Activated CD4-positive, alpha-beta T cell treated with anti-CD3 and anti-CD28 coated beads, Interleukin-2, amount 10 ng/mL, durations not matched to agents 7 days and 5 days (primary cell): ENCODE results near the gene TMEM52B. TPM values are rescaled to one million over a fixed set of nuclear protein-coding genes. Genes with fewer than 3 reads are reported as not detected.

Experiments used
- CTCF ChIA-PET: fragments of 350-600 bp; sonication (Branson Sonifier 250); formaldehyde crosslinking; loops from one replicate; lab custom pipeline; 2021; ENCODE audit warnings: antibody characterized with exemption; lab: Charles Lee
- POLR2A ChIA-PET: fragments of 350-600 bp; sonication (Branson Sonifier 250); formaldehyde crosslinking; loops from one replicate; lab custom pipeline; 2021; ENCODE audit warnings: antibody characterized with exemption; lab: Charles Lee
- DNase-seq: peaks from one replicate; pipeline ENCODE4 v3.0.0-alpha.2; 2020
- H3K27ac Mint-ChIP-seq: one replicate; pipeline ENCODE4 v1.8.0; 2021; ENCODE audit warnings: mild to moderate bottlenecking, moderate library complexity, mixed read lengths
- H3K27me3 Mint-ChIP-seq: one replicate; pipeline ENCODE4 v1.8.0; 2021; ENCODE audit warnings: mixed read lengths
- H3K36me3 Mint-ChIP-seq: one replicate; pipeline ENCODE4 v1.8.0; 2021; ENCODE audit warnings: low read depth, mixed read lengths
- H3K4me1 Mint-ChIP-seq: one replicate; pipeline ENCODE4 v1.8.0; 2021; ENCODE audit warnings: mixed read lengths
- H3K4me3 Mint-ChIP-seq: one replicate; pipeline ENCODE4 v1.8.0; 2021; ENCODE audit warnings: mild to moderate bottlenecking, moderate library complexity, mixed read lengths
- H3K9me3 Mint-ChIP-seq: one replicate; pipeline ENCODE4 v1.8.0; 2021; ENCODE audit warnings: mixed read lengths
- total RNA-seq, 2 experiments: library from RNA; stranded (reverse); gene quantifications; one replicate each; pipeline ENCODE4 v1.2.3, GENCODE V29; 2021

TMEM52B gene
- total RNA-seq, 2 experiments from 2014 or later, result not detected

DNA sequence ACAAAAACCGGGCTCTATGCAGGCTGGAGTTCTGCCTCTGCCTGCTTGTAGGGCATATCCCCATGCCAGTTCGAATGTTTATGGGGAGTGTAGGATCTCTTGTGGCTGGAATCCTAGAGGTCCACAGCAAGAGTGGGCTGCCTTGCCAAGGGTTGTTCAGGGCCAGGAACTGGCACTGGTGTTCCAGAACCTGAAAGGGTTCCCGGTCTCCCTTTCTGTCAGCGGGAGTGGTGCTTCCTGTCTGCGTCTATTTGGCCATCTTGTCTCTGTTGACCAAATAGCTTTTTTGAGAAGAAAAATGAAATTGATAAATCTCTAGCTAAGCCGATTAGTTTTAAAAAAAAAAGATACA is 24.7 kb upstream of the TMEM52B start:
- Mint-ChIP-seq H3K4me1 (peaks cover 11% of the 10 kb centered on the region), H3K27me3 (peaks cover 41% of the 10 kb centered on the region), H3K27ac (no peak overlapping the region), H3K9me3 (no peaks in the 10 kb centered on the region), H3K4me3 (peak overlapping the region; percentile 84), H3K36me3 (no peaks in the 10 kb centered on the region)
- POLR2A ChIA-PET, result no interaction called here
- CTCF ChIA-PET, result interaction anchor here (0.8 to 1.2 kb wide), 3 partner anchors 10 to 60 kb away, joined by 3 read pairs; no protein-coding TSS in a partner anchor
- no peak for DNase-seq

DNA sequence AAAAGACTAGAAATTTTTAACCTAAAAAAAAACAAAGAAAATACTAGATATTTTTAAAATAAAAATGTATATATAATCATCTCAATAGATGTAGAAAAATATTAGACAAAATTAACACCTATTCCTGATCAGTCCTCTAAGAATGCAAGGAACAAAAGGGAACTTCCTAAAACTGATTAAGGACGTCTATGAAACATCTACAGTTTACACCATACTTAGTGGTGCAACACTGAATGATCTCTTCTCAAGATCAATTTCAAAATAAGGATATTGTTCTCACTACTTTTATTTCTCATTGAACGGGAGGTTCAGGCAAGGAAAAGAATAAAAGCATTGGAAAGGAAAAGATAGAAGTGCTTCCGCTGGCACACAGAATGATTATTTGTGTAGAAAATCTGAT is 22.9 kb upstream of the TMEM52B start:
- ChIA-PET CTCF (no interaction called here), POLR2A (no interaction called here)
- peaks cover 50% of the 10 kb centered on the region for H3K27me3 Mint-ChIP-seq
- H3K4me1 Mint-ChIP-seq, result peaks cover 11% of the 10 kb centered on the region
- no peak for DNase-seq
- no peak overlapping the region for H3K4me3 Mint-ChIP-seq
- no peak overlapping the region for H3K27ac Mint-ChIP-seq
- no peaks in the 10 kb centered on the region for H3K36me3 Mint-ChIP-seq
- no peaks in the 10 kb centered on the region for H3K9me3 Mint-ChIP-seq

DNA sequence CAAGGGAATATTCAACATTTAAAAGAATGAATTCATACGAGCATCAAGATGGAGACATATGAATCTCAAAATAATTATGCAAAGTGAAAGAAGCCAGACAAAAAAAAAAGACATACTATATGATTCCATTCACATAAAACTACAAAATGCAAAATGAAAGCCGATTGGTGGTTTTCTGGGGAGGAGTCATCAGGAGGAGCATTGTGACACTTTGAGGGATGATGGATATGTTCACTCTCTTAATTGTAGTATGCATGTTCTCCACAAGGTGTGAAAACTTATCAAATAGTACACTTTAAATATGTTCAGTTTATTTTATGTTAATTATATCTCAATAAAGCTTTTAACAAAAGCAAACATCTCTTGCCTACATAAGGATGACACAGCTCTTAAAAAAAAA is 20.4 kb upstream of the TMEM52B start:
- Mint-ChIP-seq H3K36me3 (no peaks in the 10 kb centered on the region), H3K27me3 (peaks cover 44% of the 10 kb centered on the region), H3K4me1 (peaks cover 7% of the 10 kb centered on the region), H3K27ac (no peak overlapping the region), H3K9me3 (no peaks in the 10 kb centered on the region), H3K4me3 (no peak overlapping the region)
- POLR2A ChIA-PET, result no interaction called here
- CTCF ChIA-PET, result interaction anchor here (0.6 kb wide), 1 partner anchor 551 kb away, joined by 3 read pairs; no protein-coding TSS in a partner anchor
- DNase-seq, result no peak

DNA sequence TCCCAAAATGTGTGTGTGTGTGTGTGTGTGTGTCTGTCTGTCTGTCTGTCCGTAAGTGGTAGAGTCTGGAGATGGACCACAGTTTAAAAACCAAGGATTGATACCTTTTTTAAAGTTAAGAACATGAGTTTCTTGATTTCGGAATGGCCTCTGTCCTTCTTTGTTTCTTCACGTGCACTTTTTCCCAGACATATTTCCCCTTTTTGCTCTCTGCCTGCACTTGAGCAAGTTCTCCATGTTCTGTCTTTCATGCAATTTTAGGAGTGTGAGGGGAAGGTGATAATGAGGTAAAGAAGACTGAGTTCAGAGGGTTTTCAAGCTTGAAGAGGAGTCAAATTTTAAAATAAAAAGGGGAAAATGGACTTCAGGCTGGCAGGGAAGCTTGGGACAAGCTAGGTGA is 19.6 kb upstream of the TMEM52B start:
- no peak overlapping the region for H3K4me3 Mint-ChIP-seq
- DNase-seq, result no peak
- POLR2A ChIA-PET, result no interaction called here
- no peaks in the 10 kb centered on the region for H3K9me3 Mint-ChIP-seq
- CTCF ChIA-PET, result no interaction called here
- H3K36me3 Mint-ChIP-seq, result no peaks in the 10 kb centered on the region
- no peak overlapping the region for H3K27ac Mint-ChIP-seq
- H3K27me3 Mint-ChIP-seq, result peaks cover 35% of the 10 kb centered on the region
- no peaks in the 10 kb centered on the region for H3K4me1 Mint-ChIP-seq

DNA sequence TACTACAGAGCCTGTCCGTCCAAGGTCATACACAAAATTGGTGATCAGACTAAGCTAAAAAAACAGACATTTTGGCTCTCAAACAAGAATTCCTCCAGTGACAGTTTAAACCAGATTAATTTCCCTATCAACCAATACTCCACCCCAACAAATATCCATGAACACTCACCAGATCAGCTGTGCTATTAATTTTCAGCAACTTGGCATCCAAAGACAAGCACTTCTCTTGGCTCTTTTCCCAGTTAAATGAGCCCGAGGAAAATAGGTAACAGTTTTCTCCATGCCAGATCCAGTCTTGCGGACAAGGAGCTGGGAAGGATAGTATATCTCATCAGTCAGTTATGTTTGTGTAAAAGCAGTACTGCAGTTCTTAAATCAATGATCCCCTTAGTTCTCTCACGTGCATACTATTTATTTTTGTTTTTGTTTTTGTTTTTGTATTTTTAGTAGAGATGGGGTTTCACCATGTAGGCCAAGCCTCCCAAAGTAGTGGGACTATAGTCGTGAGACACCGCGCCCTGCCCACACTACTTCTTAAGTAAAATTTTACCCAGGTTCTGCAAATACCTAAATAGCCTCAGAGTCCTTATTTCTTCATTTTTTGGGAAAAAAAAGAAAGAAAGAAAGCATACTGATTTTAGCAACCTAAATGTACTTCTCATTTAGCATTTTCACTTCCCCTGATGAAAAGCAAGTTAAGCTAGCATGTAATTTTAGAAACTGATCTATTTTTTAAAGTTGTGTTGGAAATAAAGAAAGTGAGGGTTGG is 18.0 kb upstream of the TMEM52B start:
- peaks cover 32% of the 10 kb centered on the region for H3K27me3 Mint-ChIP-seq
- POLR2A ChIA-PET, result no interaction called here
- H3K9me3 Mint-ChIP-seq, result no peaks in the 10 kb centered on the region
- no peaks in the 10 kb centered on the region for H3K4me1 Mint-ChIP-seq
- DNase-seq, result no peak
- no peak overlapping the region for H3K4me3 Mint-ChIP-seq
- CTCF ChIA-PET, result no interaction called here
- no peaks in the 10 kb centered on the region for H3K36me3 Mint-ChIP-seq
- H3K27ac Mint-ChIP-seq, result no peak overlapping the region

DNA sequence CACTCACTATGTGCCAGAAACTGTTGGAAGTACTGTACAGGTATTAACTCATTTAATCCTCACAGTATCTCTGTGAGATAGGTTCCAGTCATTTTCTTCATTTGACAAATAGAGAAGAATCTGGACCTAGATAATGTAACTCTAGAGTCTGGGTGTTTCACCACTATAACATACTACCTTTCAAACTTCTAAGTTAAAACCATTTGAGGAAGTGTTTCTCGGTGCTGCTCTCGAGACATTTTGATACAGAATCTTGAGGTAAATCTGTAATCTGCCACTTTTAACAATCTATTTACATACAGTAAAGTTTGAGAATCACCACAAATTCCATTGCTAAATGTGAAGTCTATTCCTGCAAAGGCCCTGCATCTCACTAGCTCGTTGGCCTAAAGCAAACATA is 15.7 kb upstream of the TMEM52B start:
- no peak for DNase-seq
- CTCF ChIA-PET, result no interaction called here

DNA sequence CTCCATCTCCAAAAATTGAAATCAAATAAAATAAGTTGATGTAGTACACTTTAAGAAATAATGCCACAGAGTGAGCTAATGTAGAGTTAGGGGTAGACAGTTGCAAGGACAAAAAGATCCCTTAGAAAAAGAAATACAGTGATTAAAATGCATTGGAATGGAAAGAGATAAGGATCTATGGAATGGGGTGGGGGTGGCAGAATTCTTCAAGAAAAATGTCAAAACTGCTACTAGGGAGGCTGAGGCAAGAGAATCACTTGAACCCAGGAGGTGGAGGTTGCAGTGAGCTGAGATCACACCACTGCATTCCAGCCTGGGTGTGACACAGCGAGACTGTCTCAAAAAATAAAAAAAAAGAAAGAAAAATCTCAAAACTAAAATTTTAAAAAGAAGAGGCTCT is 13.4 kb upstream of the TMEM52B start:
- H3K27me3 Mint-ChIP-seq, result peaks cover 11% of the 10 kb centered on the region
- H3K27ac Mint-ChIP-seq, result no peak overlapping the region
- CTCF ChIA-PET, result no interaction called here
- POLR2A ChIA-PET, result no interaction called here
- no peak for DNase-seq
- no peaks in the 10 kb centered on the region for H3K4me1 Mint-ChIP-seq
- H3K36me3 Mint-ChIP-seq, result no peaks in the 10 kb centered on the region
- H3K9me3 Mint-ChIP-seq, result no peaks in the 10 kb centered on the region
- H3K4me3 Mint-ChIP-seq, result no peak overlapping the region

More for the DNA sequence above, 15.7 kb upstream of the TMEM52B start:
- peaks cover 24% of the 10 kb centered on the region for H3K27me3 Mint-ChIP-seq
- H3K27ac Mint-ChIP-seq, result no peak overlapping the region
- no peaks in the 10 kb centered on the region for H3K4me1 Mint-ChIP-seq
- H3K4me3 Mint-ChIP-seq, result no peak overlapping the region
- H3K9me3 Mint-ChIP-seq, result no peaks in the 10 kb centered on the region
- POLR2A ChIA-PET, result interaction anchor here (0.7 kb wide), 1 partner anchor 9 kb away, joined by 3 read pairs; the partner anchor contains the start of gene OLR1
- no peaks in the 10 kb centered on the region for H3K36me3 Mint-ChIP-seq

DNA sequence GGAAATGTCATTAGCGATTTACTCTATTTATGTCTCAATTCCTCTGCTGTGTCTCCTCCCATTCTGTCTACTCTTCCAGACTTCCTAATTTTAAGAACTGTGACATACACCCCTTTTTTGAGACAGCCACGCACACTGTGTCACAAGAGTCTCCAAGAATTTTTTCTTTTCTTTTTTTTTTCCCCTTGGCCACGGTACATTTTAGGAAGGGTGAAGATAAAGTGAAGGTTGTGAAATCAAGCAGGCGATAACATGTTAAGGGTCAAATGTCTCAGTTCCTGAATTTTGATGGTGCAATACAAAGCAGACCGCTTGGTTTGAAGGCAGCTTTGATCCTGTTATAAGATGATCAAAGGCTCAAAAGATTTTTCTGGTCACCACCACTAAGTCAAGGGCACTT is 11.2 kb upstream of the TMEM52B start:
- H3K27ac Mint-ChIP-seq, result no peak overlapping the region
- peaks cover 17% of the 10 kb centered on the region for H3K27me3 Mint-ChIP-seq
- no peaks in the 10 kb centered on the region for H3K36me3 Mint-ChIP-seq
- H3K9me3 Mint-ChIP-seq, result no peaks in the 10 kb centered on the region
- no peak for DNase-seq
- no peaks in the 10 kb centered on the region for H3K4me1 Mint-ChIP-seq
- no peak overlapping the region for H3K4me3 Mint-ChIP-seq
- ChIA-PET POLR2A (no interaction called here), CTCF (interaction anchor here (0.9 kb wide), 1 partner anchor 14 kb away, joined by 3 read pairs; no protein-coding TSS in a partner anchor)

DNA sequence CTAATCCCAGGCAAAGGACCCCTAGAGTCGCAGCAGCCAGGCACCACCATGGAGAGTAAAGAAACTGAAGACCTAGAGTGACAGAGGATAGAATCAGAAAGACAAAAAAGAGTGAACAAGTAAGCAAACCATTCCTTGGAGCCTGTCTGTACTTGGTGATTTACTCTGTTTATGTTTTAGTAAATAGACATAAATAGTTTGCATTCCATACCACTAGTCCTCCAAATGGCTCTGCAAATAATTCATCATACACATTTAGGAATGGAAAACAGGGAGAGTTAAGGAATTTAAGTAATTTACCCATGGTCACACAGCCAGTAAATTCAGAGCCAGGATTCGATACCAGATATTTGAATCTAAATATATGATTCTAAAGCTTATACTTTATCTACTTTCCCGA is 9.7 kb upstream of the TMEM52B start:
- H3K36me3 Mint-ChIP-seq, result no peaks in the 10 kb centered on the region
- POLR2A ChIA-PET, result no interaction called here
- no peak overlapping the region for H3K27ac Mint-ChIP-seq
- no peaks in the 10 kb centered on the region for H3K9me3 Mint-ChIP-seq
- no peaks in the 10 kb centered on the region for H3K4me1 Mint-ChIP-seq
- no peak overlapping the region for H3K4me3 Mint-ChIP-seq
- DNase-seq, result no peak
- peaks cover 19% of the 10 kb centered on the region for H3K27me3 Mint-ChIP-seq
- CTCF ChIA-PET, result no interaction called here

DNA sequence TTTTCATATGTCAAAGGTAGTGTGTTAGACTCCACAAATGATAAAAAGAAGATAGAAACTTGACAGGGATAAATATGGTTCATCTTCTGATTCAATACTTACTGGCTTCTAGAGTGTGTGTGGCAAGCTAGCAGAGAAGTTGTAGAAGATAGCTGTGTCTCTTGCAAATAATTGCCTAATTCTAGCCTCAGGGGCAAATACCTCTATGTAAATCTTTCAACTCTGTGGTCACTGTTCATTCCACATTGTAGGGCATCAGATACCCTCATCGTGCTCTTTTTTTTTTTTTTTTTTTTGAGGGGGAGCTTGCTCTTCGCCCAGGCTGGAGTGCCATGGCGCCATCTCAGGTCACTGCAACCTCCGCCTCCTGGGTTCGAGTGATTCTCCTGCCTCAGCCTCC is 8.6 kb upstream of the TMEM52B start:
- Mint-ChIP-seq H3K9me3 (no peaks in the 10 kb centered on the region), H3K36me3 (no peaks in the 10 kb centered on the region), H3K27ac (no peak overlapping the region), H3K4me3 (no peak overlapping the region), H3K27me3 (peaks cover 27% of the 10 kb centered on the region), H3K4me1 (no peaks in the 10 kb centered on the region)
- DNase-seq, result no peak
- ChIA-PET CTCF (no interaction called here), POLR2A (no interaction called here)

DNA sequence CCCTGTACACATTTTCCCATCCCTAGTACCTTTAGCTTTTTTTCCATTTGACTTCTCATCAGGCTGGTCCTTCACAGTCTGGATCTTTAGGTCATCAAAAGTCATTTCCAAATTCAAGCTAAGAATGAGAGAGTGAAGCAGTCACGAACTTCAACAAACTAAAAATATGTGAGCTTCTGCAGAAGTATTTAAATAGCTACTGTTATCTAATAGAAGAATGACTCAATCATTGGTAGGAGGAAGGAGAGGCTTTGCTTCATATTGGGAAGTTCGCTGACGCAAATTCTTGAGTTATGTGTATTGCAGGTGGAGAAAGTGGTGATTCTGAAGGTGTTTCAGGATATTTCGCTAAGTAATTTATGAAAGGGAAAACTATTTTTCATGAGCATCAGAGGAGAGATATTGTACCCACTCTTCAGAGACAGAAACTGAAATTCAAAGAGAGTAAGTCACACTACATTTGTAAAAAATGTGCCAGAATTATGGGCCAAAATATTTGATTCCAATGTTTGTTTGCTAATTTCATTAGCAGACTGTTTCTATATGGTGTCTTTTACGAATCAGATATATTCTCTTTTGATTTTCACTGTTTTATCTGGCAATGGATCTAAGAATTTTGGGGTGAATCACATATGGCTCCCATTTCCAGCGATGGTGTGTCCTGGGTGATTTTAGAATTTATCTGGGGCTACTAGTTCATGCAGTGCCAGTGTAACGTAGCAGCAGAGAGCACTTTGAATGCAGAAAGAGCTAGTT is 6.7 kb upstream of the TMEM52B start, which contains the start of gene OLR1:
OLR1 (minus strand) TSS at position 160 of the 756 bp plus-strand sequence; CDS start at position 105, 55 bp downstream.
- Mint-ChIP-seq H3K27me3 (peaks cover 30% of the 10 kb centered on the region), H3K36me3 (no peaks in the 10 kb centered on the region), H3K9me3 (no peaks in the 10 kb centered on the region), H3K27ac (no peak within 1 kb of the TSS), H3K4me3 (no peak within 1 kb of the TSS), H3K4me1 (no peaks in the 10 kb centered on the region)
- ChIA-PET CTCF (interaction anchor here (0.7 kb wide), 1 partner anchor 194 kb away, joined by 3 read pairs; no protein-coding TSS in a partner anchor), POLR2A (interaction anchor here (0.6 kb wide), 2 partner anchors 9 to 104 kb away, joined by 3 read pairs; no protein-coding TSS in a partner anchor)
- DNase-seq, result no peak

DNA sequence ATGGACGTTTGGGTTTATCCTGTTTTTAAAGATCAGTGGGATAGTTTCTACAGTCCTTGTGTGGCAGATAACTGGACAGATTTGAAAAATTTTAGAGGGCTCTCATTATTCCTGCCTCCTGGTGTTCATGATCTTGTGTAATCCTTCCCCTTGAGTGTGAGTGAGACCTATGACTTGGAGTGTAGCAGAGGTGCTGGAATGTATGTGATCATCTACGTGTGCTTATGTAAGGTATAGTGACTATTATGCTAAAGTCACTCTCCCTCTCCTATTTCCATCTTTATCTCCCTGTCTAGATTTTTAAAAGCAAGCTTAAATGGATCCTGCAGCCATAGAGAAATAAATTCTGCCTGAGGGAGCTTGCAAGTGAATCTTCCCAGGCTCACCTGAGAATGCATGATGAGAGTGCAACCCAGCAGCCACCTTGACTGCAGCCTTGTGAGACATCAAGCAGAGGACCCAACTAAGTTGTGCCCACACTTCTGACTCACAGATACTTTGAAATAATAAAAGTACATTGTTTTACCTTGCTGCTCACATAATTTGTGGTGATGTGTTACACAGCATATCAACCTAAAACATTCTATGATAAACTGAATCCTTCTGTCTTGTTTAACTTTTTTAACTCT is 3.7 kb upstream of the TMEM52B start:
- Mint-ChIP-seq H3K27ac (no peak overlapping the region), H3K4me3 (no peak overlapping the region), H3K27me3 (peaks cover 33% of the 10 kb centered on the region), H3K4me1 (no peaks in the 10 kb centered on the region), H3K9me3 (no peaks in the 10 kb centered on the region), H3K36me3 (no peaks in the 10 kb centered on the region)
- ChIA-PET POLR2A (no interaction called here), CTCF (interaction anchor here (0.6 kb wide), 1 partner anchor 756 kb away, joined by 3 read pairs; no protein-coding TSS in a partner anchor)
- DNase-seq, result no peak
